Keratinocyte (primary cell): ENCODE measurements around the gene GLP2R. TPM values are rescaled to one million over a fixed set of nuclear protein-coding genes. Genes with fewer than 3 reads are reported as not detected.

Experiments used
- DNase-seq: peaks from one replicate; pipeline ENCODE4 v3.0.0-alpha.2; 2011; ENCODE audit warnings: low read depth, missing footprints, low spot score
- FAIRE-seq: peaks from 2 replicates; lab custom pipeline; 2011; peaks lifted over from hg19 to GRCh38; lab: Jason Lieb, UNC
- H2AFZ ChIP-seq: 2 replicates; pipeline ENCODE4 v1.6.0; 2012; ENCODE audit warnings: low read length, control low read depth, inconsistent platforms; ENCODE audit not compliant: control insufficient read depth
- H3K27ac ChIP-seq: 2 replicates; pipeline ENCODE4 v1.5.1; 2011; ENCODE audit warnings: low read length; ENCODE audit not compliant: control insufficient read depth, insufficient read depth
- H3K27me3 ChIP-seq: 3 replicates; pipeline ENCODE4 v1.6.0; 2011; ENCODE audit warnings: low read length; ENCODE audit not compliant: control insufficient read depth, insufficient read depth; ENCODE audit errors: extremely low read depth
- H3K36me3 ChIP-seq, 2 experiments: 2 replicates in 1 of 2; 3 replicates in 1 of 2; pipeline ENCODE4 v1.5.1; 2011; ENCODE audit warnings: low read length in 2 of 2, mild to moderate bottlenecking in 1 of 2; ENCODE audit not compliant: control insufficient read depth in 2 of 2, insufficient read depth in 2 of 2; ENCODE audit errors: extremely low read depth in 1 of 2
- H3K4me1 ChIP-seq: 3 replicates; pipeline ENCODE4 v1.5.1; 2011; ENCODE audit warnings: low read length; ENCODE audit not compliant: control insufficient read depth, insufficient read depth; ENCODE audit errors: extremely low read depth
- H3K4me2 ChIP-seq: 3 replicates; pipeline ENCODE4 v1.6.0; 2011; ENCODE audit warnings: low read depth, low read length; ENCODE audit not compliant: control insufficient read depth, insufficient read depth; ENCODE audit errors: extremely low read depth
- H3K4me3 ChIP-seq, 3 experiments: fragments of 200-600 bp in 1 of 3; sonication (generic) in 1 of 3; 2 replicates in 2 of 3; 3 replicates in 1 of 3; pipeline ENCODE4 v1.5.1; 2011 to 2016; ENCODE audit warnings: low read length in 3 of 3, mild to moderate bottlenecking in 3 of 3, control low read depth in 2 of 3, inconsistent platforms in 1 of 3, low read depth in 1 of 3, mixed read lengths in 1 of 3, mixed run types in 1 of 3, moderate library complexity in 1 of 3; ENCODE audit not compliant: control insufficient read depth in 2 of 3, insufficient read depth in 2 of 3; ENCODE audit errors: extremely low read depth in 1 of 3
- H3K79me2 ChIP-seq: 2 replicates; pipeline ENCODE4 v1.6.0; 2012; ENCODE audit warnings: low read length; ENCODE audit not compliant: control insufficient read depth, insufficient read depth
- H3K9ac ChIP-seq: 3 replicates; pipeline ENCODE4 v1.6.0; 2011; ENCODE audit warnings: low read length; ENCODE audit not compliant: control insufficient read depth, insufficient read depth; ENCODE audit errors: extremely low read depth
- H3K9me1 ChIP-seq: 3 replicates; pipeline ENCODE4 v1.6.0; 2011; ENCODE audit warnings: low read length; ENCODE audit not compliant: control insufficient read depth, insufficient read depth; ENCODE audit errors: extremely low read depth
- H3K9me3 ChIP-seq: 2 replicates; pipeline ENCODE4 v1.5.1; 2012; ENCODE audit warnings: low read depth, low read length; ENCODE audit not compliant: control insufficient read depth
- H4K20me1 ChIP-seq: 3 replicates; pipeline ENCODE4 v1.6.0; 2011; ENCODE audit warnings: low read length; ENCODE audit not compliant: control insufficient read depth, insufficient read depth; ENCODE audit errors: extremely low read depth
- CTCF ChIP-seq, 3 experiments: IDR thresholded peaks in 1 of 3; conservative IDR thresholded peaks in 1 of 3; optimal IDR thresholded peaks in 1 of 3; 2 replicates in 2 of 3; 3 replicates in 1 of 3; pipeline versions ENCODE3 to v1.5.1; 2011; ENCODE audit warnings: low read length in 3 of 3, mild to moderate bottlenecking in 3 of 3, moderate library complexity in 2 of 3, control low read depth in 1 of 3, inconsistent platforms in 1 of 3; ENCODE audit not compliant: insufficient read depth in 2 of 3; ENCODE audit errors: extremely low read depth in 1 of 3
- EZH2 ChIP-seq: IDR thresholded peaks from one replicate; pipeline ENCODE4 v1.6.1; 2012; ENCODE audit warnings: inconsistent platforms, mild to moderate bottlenecking, low read length, moderate library complexity
- dilution Hi-C: fragments of 300-500 bp; cut with MboI; formaldehyde crosslinking; loops from one replicate; pipeline ENCODE4 v1.7.0; 2020; ENCODE audit warnings: low sequenced_read_pairs; ENCODE audit not compliant: extremely low pct_ligation_motif_present
- polyA plus RNA-seq, 5 experiments: library from polyadenylated mRNA; depleted of rRNA in 3 of 5; stranded (reverse) in 3 of 5; stranded (forward) in 1 of 5; unstranded in 1 of 5; fragments of >200 nt; gene quantifications; 1 replicate in 1 of 5; 2 replicates in 3 of 5; 3 replicates in 1 of 5; pipeline versions ENCODE4 v1.2.1 to v1.2.3, GENCODE V29; 2011 to 2012; ENCODE audit warnings: missing spikeins in 2 of 5, low read depth in 1 of 5, low replicate concordance in 1 of 5

GLP2R gene
- polyA plus RNA-seq, 1 donor (not counting 4 experiments of a cell fraction or from before 2014, with no cell fraction given) = not detected

GRCh38 chr17:9811086-9811485, 14.6 kb upstream of the GLP2R start:
- Histone ChIP-seq H3K4me2 (no peak overlapping the region), H3K9me3 (no peaks in the 10 kb centered on the region), H3K9ac (no peak overlapping the region), H3K4me1 (no peaks in the 10 kb centered on the region), H3K9me1 (no peaks in the 10 kb centered on the region), H2AFZ (no peak overlapping the region), H4K20me1 (no peaks in the 10 kb centered on the region), H3K36me3 (no peaks in the 10 kb centered on the region), H3K27ac (no peak overlapping the region), H3K79me2 (no peaks in the 10 kb centered on the region), H3K4me3 (no peak overlapping the region), H3K27me3 (no peaks in the 10 kb centered on the region)
- dilution Hi-C loops = no loop called here
- TF ChIP-seq EZH2 = no peak
- no peak for TF ChIP-seq CTCF (optimal IDR thresholded peaks at IDR 0.05 in 1 of 3, IDR thresholded peaks at IDR 0.05 in 1 of 3, conservative IDR thresholded peaks at IDR 0.05 in 1 of 3; ENCODE audit: extremely low read depth in 1 of 3, insufficient read depth in 2 of 3, low read length in 3 of 3)
- FAIRE-seq (no peak), DNase-seq (no peak)

- Histone ChIP-seq H3K4me1 (no peaks in the 10 kb centered on the region), H3K4me2 (no peak overlapping the region), H3K9me3 (peaks cover 4% of the 10 kb centered on the region), H2AFZ (no peak overlapping the region), H3K79me2 (no peaks in the 10 kb centered on the region), H3K27ac (no peak overlapping the region), H3K27me3 (no peaks in the 10 kb centered on the region), H4K20me1 (no peaks in the 10 kb centered on the region), H3K9ac (no peak overlapping the region), H3K4me3 (no peak overlapping the region), H3K36me3 (no peaks in the 10 kb centered on the region), H3K9me1 (no peaks in the 10 kb centered on the region)
- DNase-seq (no peak), FAIRE-seq (no peak)
- dilution Hi-C loops = no loop called here
- TF ChIP-seq EZH2 (no peak), CTCF (optimal IDR thresholded peaks at IDR 0.05 in 1 of 3, IDR thresholded peaks at IDR 0.05 in 1 of 3, conservative IDR thresholded peaks at IDR 0.05 in 1 of 3; ENCODE audit: extremely low read depth in 1 of 3, insufficient read depth in 2 of 3, low read length in 3 of 3) (no peak)
Observed at GRCh38 chr17:9811537-9811936, 14.2 kb upstream of the GLP2R start.
